H9 (cell line): ENCODE measurements around the gene MN1. TPM values are rescaled to one million over a fixed set of nuclear protein-coding genes. Genes with fewer than 3 reads are reported as not detected.

ENCODE experiments used
- DNase-seq: peaks from one replicate; pipeline ENCODE4 v3.0.0-alpha.2; 2017
- H2AFZ ChIP-seq: one replicate; pipeline ENCODE4 v1.6.1; 2013; ENCODE audit warnings: mild to moderate bottlenecking, low read length, control low read depth, moderate library complexity
- H2AK5ac ChIP-seq: 2 replicates; pipeline ENCODE4 v1.6.1; 2013; ENCODE audit warnings: low read length, control low read depth, mixed read lengths; ENCODE audit not compliant: insufficient read length
- H2BK120ac ChIP-seq: one replicate; pipeline ENCODE4 v1.6.1; 2013; ENCODE audit warnings: low read depth, mild to moderate bottlenecking, low read length, control low read depth, inconsistent platforms; ENCODE audit not compliant: poor library complexity, severe bottlenecking
- H2BK12ac ChIP-seq: 2 replicates; pipeline ENCODE4 v1.6.1; 2013; ENCODE audit warnings: low read length, control low read depth, mixed read lengths, low read depth; ENCODE audit not compliant: insufficient read length
- H2BK15ac ChIP-seq: 2 replicates; pipeline ENCODE4 v1.6.1; 2013; ENCODE audit warnings: low read depth, low read length, control low read depth
- H2BK20ac ChIP-seq: one replicate; pipeline ENCODE4 v1.6.1; 2013; ENCODE audit warnings: low read depth, mild to moderate bottlenecking, low read length, control low read depth, inconsistent platforms; ENCODE audit not compliant: poor library complexity, severe bottlenecking
- H2BK5ac ChIP-seq: 2 replicates; pipeline ENCODE4 v1.6.1; 2013; ENCODE audit warnings: low read length, control low read depth, mixed read lengths; ENCODE audit not compliant: insufficient read length
- H3K14ac ChIP-seq: 2 replicates; pipeline ENCODE4 v1.6.1; 2013; ENCODE audit warnings: low read length, control low read depth; ENCODE audit not compliant: insufficient read depth
- H3K18ac ChIP-seq: 2 replicates; pipeline ENCODE4 v1.6.1; 2013; ENCODE audit warnings: low read depth, mild to moderate bottlenecking, mixed read lengths, low read length, control low read depth; ENCODE audit not compliant: insufficient read length
- H3K23ac ChIP-seq: 2 replicates; pipeline ENCODE4 v1.6.1; 2013; ENCODE audit warnings: low read length, control low read depth, mixed read lengths, low read depth; ENCODE audit not compliant: insufficient read length
- H3K23me2 ChIP-seq: 2 replicates; pipeline ENCODE4 v1.6.1; 2013; ENCODE audit warnings: low read depth, mild to moderate bottlenecking, mixed read lengths, low read length, control low read depth; ENCODE audit not compliant: insufficient read length, poor library complexity, severe bottlenecking
- H3K27ac ChIP-seq: 2 replicates; pipeline ENCODE4 v1.5.1; 2013; ENCODE audit warnings: low read length, control low read depth, mixed read lengths, low read depth; ENCODE audit not compliant: insufficient read length
- H3K27me3 ChIP-seq: 2 replicates; pipeline ENCODE4 v1.6.1; 2013; ENCODE audit warnings: low read length, control low read depth, inconsistent platforms; ENCODE audit not compliant: insufficient read depth
- H3K4ac ChIP-seq: 2 replicates; pipeline ENCODE4 v1.6.1; 2013; ENCODE audit warnings: low read depth, mild to moderate bottlenecking, control low read depth, inconsistent platforms, low read length, moderate library complexity
- H3K4me1 ChIP-seq: 2 replicates; pipeline ENCODE4 v1.6.1; 2013; ENCODE audit warnings: low read length, control low read depth, inconsistent platforms; ENCODE audit not compliant: insufficient read depth
- H3K4me2 ChIP-seq: 2 replicates; pipeline ENCODE4 v1.6.1; 2013; ENCODE audit warnings: low read length, control low read depth, mixed read lengths; ENCODE audit not compliant: insufficient read length, insufficient read depth
- H3K56ac ChIP-seq: 2 replicates; pipeline ENCODE4 v1.6.1; 2013; ENCODE audit warnings: low read depth, mild to moderate bottlenecking, mixed read lengths, low read length, control low read depth; ENCODE audit not compliant: insufficient read length
- H3K79me1 ChIP-seq: 2 replicates; pipeline ENCODE4 v1.6.1; 2013; ENCODE audit warnings: low read depth, mild to moderate bottlenecking, moderate library complexity, low read length, control low read depth, inconsistent platforms; ENCODE audit not compliant: insufficient read depth, poor library complexity, severe bottlenecking
- H3K79me2 ChIP-seq: 2 replicates; pipeline ENCODE4 v1.6.1; 2013; ENCODE audit warnings: low read length, control low read depth, inconsistent platforms; ENCODE audit not compliant: insufficient read depth
- H3K9ac ChIP-seq: 2 replicates; pipeline ENCODE4 v1.6.1; 2013; ENCODE audit warnings: low read length, control low read depth, mixed read lengths; ENCODE audit not compliant: insufficient read length; ENCODE audit errors: extremely low read depth
- H3K9me3 ChIP-seq: one replicate; pipeline ENCODE4 v1.6.1; 2013; ENCODE audit warnings: low read depth, low read length, inconsistent platforms; ENCODE audit not compliant: control insufficient read depth
- H3T11ph ChIP-seq: one replicate; pipeline ENCODE4 v1.6.1; 2013; ENCODE audit warnings: mild to moderate bottlenecking, low read length, control low read depth, inconsistent platforms
- H4K20me1 ChIP-seq: one replicate; pipeline ENCODE4 v1.6.1; 2013; ENCODE audit not compliant: control insufficient read depth, insufficient read length, insufficient read depth
- H4K5ac ChIP-seq: 2 replicates; pipeline ENCODE4 v1.6.1; 2013; ENCODE audit warnings: low read depth, mild to moderate bottlenecking, mixed read lengths, low read length, control low read depth; ENCODE audit not compliant: insufficient read length
- H4K8ac ChIP-seq: replicated peaks from 2 replicates; pipeline ENCODE4 v1.6.1; 2013; ENCODE audit warnings: low read length, control low read depth, mixed read lengths, low read depth; ENCODE audit not compliant: insufficient read length
- H4K91ac ChIP-seq: 2 replicates; pipeline ENCODE4 v1.6.1; 2013; ENCODE audit warnings: low read depth, mild to moderate bottlenecking, moderate library complexity, mixed read lengths, low read length, control low read depth; ENCODE audit not compliant: insufficient read length
- H3K27ac Mint-ChIP-seq, 3 experiments: 2 replicates in 2 of 3; 3 replicates in 1 of 3; pipeline ENCODE4 v1.8.0; 2020 to 2021; ENCODE audit warnings: mixed read lengths in 3 of 3, mild to moderate bottlenecking in 1 of 3, moderate library complexity in 1 of 3
- H3K27me3 Mint-ChIP-seq: 2 replicates; pipeline ENCODE4 v1.8.0; 2021; ENCODE audit warnings: low read depth, mild to moderate bottlenecking, moderate library complexity, mixed read lengths
- H3K36me3 Mint-ChIP-seq, 3 experiments: 2 replicates in 2 of 3; 3 replicates in 1 of 3; pipeline ENCODE4 v1.8.0; 2020 to 2021; ENCODE audit warnings: low read depth in 3 of 3, mixed read lengths in 3 of 3; ENCODE audit not compliant: insufficient read depth in 1 of 3
- H3K4me1 Mint-ChIP-seq, 2 experiments: 2 replicates each; pipeline ENCODE4 v1.8.0; 2020; ENCODE audit warnings: mixed read lengths in 2 of 2
- H3K4me3 Mint-ChIP-seq, 2 experiments: 2 replicates in 1 of 2; 3 replicates in 1 of 2; pipeline ENCODE4 v1.8.0; 2020 to 2021; ENCODE audit warnings: mild to moderate bottlenecking in 2 of 2, mixed read lengths in 2 of 2, moderate library complexity in 1 of 2
- H3K9me3 Mint-ChIP-seq, 2 experiments: 2 replicates in 1 of 2; 3 replicates in 1 of 2; pipeline ENCODE4 v1.8.0; 2020; ENCODE audit warnings: mild to moderate bottlenecking in 2 of 2, mixed read lengths in 2 of 2, moderate library complexity in 1 of 2
- WGBS: extraction: QIAGEN DNeasy Blood & Tissue Kit; methylation state at CpG from one replicate; pipeline ENCODE4 v1.1.7; 2013; ENCODE audit warnings: missing lambda C conversion rate, low lambda C conversion rate, mixed read lengths; ENCODE audit not compliant: insufficient read length; ENCODE audit errors: extremely low coverage; 5-methylcytosine and 5-hydroxymethylcytosine counted together
- total RNA-seq: library from RNA; stranded (reverse); gene quantifications from 2 replicates; pipeline ENCODE4 v1.2.1, GENCODE V29; 2021
- TF ChIP-seq, protein P1 (sequence below): fragments of 200-600 bp; sonication (generic); conservative IDR thresholded peaks from 3 replicates; pipeline ENCODE4 v1.8.0; 2021; ENCODE audit warnings: antibody characterized with exemption, mild to moderate bottlenecking

MN1 gene
- total RNA-seq, 1 experiment from 2014 or later, result 2.8 TPM

DNA sequence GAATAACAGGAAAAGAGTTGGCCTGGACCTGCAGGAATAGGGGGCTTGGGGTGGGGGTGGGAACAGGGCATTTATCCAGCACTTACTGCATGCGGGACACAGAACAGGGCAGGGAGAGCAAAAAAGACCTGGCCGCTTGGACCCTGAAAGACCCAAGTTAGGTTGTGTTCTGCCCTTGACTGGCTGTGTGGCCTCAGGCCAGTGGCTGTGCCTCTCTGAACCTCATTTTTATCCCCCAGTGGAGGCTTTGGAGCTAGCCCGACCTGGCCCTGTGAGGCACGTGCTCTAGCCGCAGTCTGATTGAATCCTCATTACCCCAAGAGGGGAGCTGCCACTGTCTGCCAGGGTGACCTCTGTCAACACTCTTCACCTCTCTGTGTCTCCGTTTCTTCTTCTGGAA, 68.7 kb downstream of the MN1 start:
- no peaks in the 10 kb centered on the region for H3K27me3 Mint-ChIP-seq

More for the DNA sequence above, 68.7 kb downstream of the MN1 start:
- peak overlapping the region in 1 of 3 experiments; percentile 84; a peak in 1 of 7 replicates for H3K27ac Mint-ChIP-seq
- Histone ChIP-seq H3K18ac (no peak overlapping the region), H2BK12ac (no peak overlapping the region), H3K23me2 (no peaks in the 10 kb centered on the region), H3K27ac (no peak overlapping the region), H2AFZ (no peak overlapping the region), H3K14ac (no peak overlapping the region), H3K79me2 (peaks cover 26% of the 10 kb centered on the region; the same call in 1 of the 2 replicates), H4K20me1 (no peaks in the 10 kb centered on the region), H2AK5ac (no peak overlapping the region), H2BK20ac (no peak overlapping the region), H3K4ac (no peak overlapping the region), H3K56ac (no peak overlapping the region), H4K5ac (no peak overlapping the region), H3K4me2 (no peak overlapping the region), H3K79me1 (peaks cover 2% of the 10 kb centered on the region), H3K23ac (no peak overlapping the region), H3T11ph (no peak overlapping the region), H3K4me1 (peaks cover 7% of the 10 kb centered on the region; the same call in 1 of the 2 replicates), H2BK5ac (no peak overlapping the region), H4K91ac (no peak overlapping the region), H2BK120ac (no peak overlapping the region), H3K9ac (no peak overlapping the region), H2BK15ac (no peak overlapping the region), H4K8ac (no peak overlapping the region), H3K9me3 (peaks cover 5% of the 10 kb centered on the region), H3K27me3 (no peaks in the 10 kb centered on the region)
- TF ChIP-seq, protein P1, sequence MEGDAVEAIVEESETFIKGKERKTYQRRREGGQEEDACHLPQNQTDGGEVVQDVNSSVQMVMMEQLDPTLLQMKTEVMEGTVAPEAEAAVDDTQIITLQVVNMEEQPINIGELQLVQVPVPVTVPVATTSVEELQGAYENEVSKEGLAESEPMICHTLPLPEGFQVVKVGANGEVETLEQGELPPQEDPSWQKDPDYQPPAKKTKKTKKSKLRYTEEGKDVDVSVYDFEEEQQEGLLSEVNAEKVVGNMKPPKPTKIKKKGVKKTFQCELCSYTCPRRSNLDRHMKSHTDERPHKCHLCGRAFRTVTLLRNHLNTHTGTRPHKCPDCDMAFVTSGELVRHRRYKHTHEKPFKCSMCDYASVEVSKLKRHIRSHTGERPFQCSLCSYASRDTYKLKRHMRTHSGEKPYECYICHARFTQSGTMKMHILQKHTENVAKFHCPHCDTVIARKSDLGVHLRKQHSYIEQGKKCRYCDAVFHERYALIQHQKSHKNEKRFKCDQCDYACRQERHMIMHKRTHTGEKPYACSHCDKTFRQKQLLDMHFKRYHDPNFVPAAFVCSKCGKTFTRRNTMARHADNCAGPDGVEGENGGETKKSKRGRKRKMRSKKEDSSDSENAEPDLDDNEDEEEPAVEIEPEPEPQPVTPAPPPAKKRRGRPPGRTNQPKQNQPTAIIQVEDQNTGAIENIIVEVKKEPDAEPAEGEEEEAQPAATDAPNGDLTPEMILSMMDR, result no peak
- H3K9me3 Mint-ChIP-seq, result peaks cover 10% of the 10 kb centered on the region in 2 experiments
- no peak overlapping the region for H3K4me3 Mint-ChIP-seq
- H3K36me3 Mint-ChIP-seq, result peaks cover 18 to 26% (median 20%) of the 10 kb centered on the region in 3 experiments
- H3K4me1 Mint-ChIP-seq, result peaks cover 19 to 21% of the 10 kb centered on the region in 2 experiments
- DNase-seq, result no peak
- WGBS, result no CpG with 5 or more reads among the region's 6 CpGs
